HEK293T (cell line): ENCODE data around the gene CA7.

Source experiments
- CTCF ChIA-PET: fragments of 350-600 bp; formaldehyde crosslinking; extraction: SDS; loops from one replicate; lab custom pipeline; 2021; ENCODE audit warnings: antibody characterized with exemption, inconsistent platforms; lab: Yijun Ruan, JAX
- POLR2A ChIA-PET: fragments of 350-600 bp; formaldehyde crosslinking; extraction: SDS; loops from one replicate; lab custom pipeline; 2020; ENCODE audit warnings: antibody characterized with exemption, inconsistent platforms; lab: Yijun Ruan, JAX
- DNase-seq: peaks from one replicate; pipeline ENCODE4 v3.0.0; 2012; ENCODE audit warnings: mixed read lengths; ENCODE audit errors: extremely low spot score
- ARNT ChIP-seq: fragments of 450-650 bp; IDR thresholded peaks from 2 replicates; pipeline ENCODE4 v1.6.1; 2017; ENCODE audit warnings: mild to moderate bottlenecking
- BHLHE40 ChIP-seq: fragments of 450-650 bp; IDR thresholded peaks from 2 replicates; pipeline ENCODE4 v1.6.1; 2016; ENCODE audit warnings: mild to moderate bottlenecking, moderate library complexity, borderline replicate concordance
- CTBP1 ChIP-seq: fragments of 450-650 bp; IDR thresholded peaks from 2 replicates; pipeline ENCODE4 v1.6.1; 2016; ENCODE audit warnings: borderline replicate concordance
- ELF4 ChIP-seq: fragments of 450-650 bp; IDR thresholded peaks from 2 replicates; pipeline ENCODE4 v1.6.1; 2017; ENCODE audit warnings: antibody characterized with exemption
- FOXA1 ChIP-seq: fragments of 450-650 bp; IDR thresholded peaks from 2 replicates; pipeline ENCODE4 v1.6.1; 2016; ENCODE audit warnings: mild to moderate bottlenecking
- FOXK2 ChIP-seq: fragments of 450-650 bp; IDR thresholded peaks from 2 replicates; pipeline ENCODE4 v1.6.1; 2016; ENCODE audit warnings: mild to moderate bottlenecking
- FOXM1 ChIP-seq: fragments of 450-650 bp; IDR thresholded peaks from 2 replicates; pipeline ENCODE4 v1.6.1; 2017; ENCODE audit warnings: mild to moderate bottlenecking, borderline replicate concordance
- HDGF ChIP-seq: fragments of 450-650 bp; IDR thresholded peaks from 2 replicates; pipeline ENCODE4 v1.6.1; 2017; ENCODE audit warnings: antibody characterized with exemption, borderline replicate concordance
- L3MBTL2 ChIP-seq: fragments of 450-650 bp; conservative IDR thresholded peaks from 2 replicates; pipeline ENCODE4 v1.6.1; 2016; ENCODE audit warnings: mild to moderate bottlenecking
- LEF1 ChIP-seq: fragments of 450-650 bp; IDR thresholded peaks from 2 replicates; pipeline ENCODE4 v1.6.1; 2017; ENCODE audit warnings: mild to moderate bottlenecking, borderline replicate concordance
- NFRKB ChIP-seq: fragments of 450-650 bp; IDR thresholded peaks from 2 replicates; pipeline ENCODE4 v1.6.1; 2016; ENCODE audit warnings: mild to moderate bottlenecking, moderate library complexity
- PKNOX1 ChIP-seq: fragments of 450-650 bp; IDR thresholded peaks from 2 replicates; pipeline ENCODE4 v1.6.1; 2016
- SP1 ChIP-seq: fragments of 450-650 bp; IDR thresholded peaks from 2 replicates; pipeline ENCODE4 v1.6.1; 2017
- SUZ12 ChIP-seq: fragments of 450-650 bp; IDR thresholded peaks from 2 replicates; pipeline ENCODE4 v1.6.1; 2016; ENCODE audit warnings: mild to moderate bottlenecking
- TARDBP ChIP-seq: fragments of 450-650 bp; IDR thresholded peaks from 2 replicates; pipeline ENCODE4 v1.6.1; 2016
- ZNF384 ChIP-seq: fragments of 450-650 bp; IDR thresholded peaks from 2 replicates; pipeline ENCODE4 v1.6.1; 2016

Gene CA7

GRCh38 chr16:66843191-66843590 is 1.0 kb upstream of the CA7 start:
- ChIA-PET CTCF (interaction anchor here (1.0 to 2.2 kb wide), 2 partner anchors 13 kb away, joined by 7 to 13 read pairs; partner anchors contain the start of gene NAE1), POLR2A (interaction anchor here (2.2 kb wide), 1 partner anchor 13 kb away, joined by 10 read pairs; the partner anchor contains the start of gene NAE1)
- no peak for TF ChIP-seq FOXM1
- no peak for TF ChIP-seq LEF1
- DNase-seq = no peak

GRCh38 chr16:66844009-66844341 is 239 bp upstream of the CA7 start:
- TF ChIP-seq SP1 = no peak
- no peak for TF ChIP-seq NFRKB
- TF ChIP-seq TARDBP = no peak
- no peak for TF ChIP-seq ARNT
- no peak for TF ChIP-seq BHLHE40
- TF ChIP-seq ZNF384 = no peak
- TF ChIP-seq ELF4 = no peak
- POLR2A ChIA-PET = interaction anchor here (0.7 kb wide), 1 partner anchor 13 kb away, joined by 3 read pairs; the partner anchor contains the start of gene NAE1
- CTCF ChIA-PET = interaction anchor here (1.0 kb wide), 1 partner anchor 13 kb away, joined by 7 read pairs; the partner anchor contains the start of gene NAE1
- no peak for DNase-seq

GRCh38 chr16:66845080-66845410 is 831 bp downstream of the CA7 start:
- TF ChIP-seq FOXA1 (no peak), SP1 (no peak), FOXM1 (no peak), HDGF (no peak)
- ChIA-PET POLR2A (no interaction called here), CTCF (interaction anchor here (1.9 kb wide), 1 partner anchor 14 kb away, joined by 7 read pairs; the partner anchor contains the start of gene NAE1)
- no peak for DNase-seq

GRCh38 chr16:66845791-66846221 is 1.6 kb downstream of the CA7 start:
- TF ChIP-seq BHLHE40 (no peak), SUZ12 (no peak), ZNF384 (no peak), FOXM1 (no peak), ELF4 (no peak), NFRKB (no peak), SP1 (no peak), HDGF (no peak)
- POLR2A ChIA-PET = no interaction called here
- CTCF ChIA-PET = interaction anchor here (1.9 kb wide), 1 partner anchor 15 kb away, joined by 7 read pairs; the partner anchor contains the start of gene NAE1
- no peak for DNase-seq

GRCh38 chr16:66846266-66846665 is 2.1 kb downstream of the CA7 start:
- ChIA-PET POLR2A (no interaction called here), CTCF (interaction anchor here (1.9 kb wide), 1 partner anchor 15 kb away, joined by 7 read pairs; the partner anchor contains the start of gene NAE1)
- TF ChIP-seq CTBP1 (no peak), HDGF (no peak), PKNOX1 (no peak), LEF1 (no peak), FOXK2 (no peak), FOXM1 (no peak), TARDBP (no peak)
- DNase-seq = no peak

- ChIA-PET CTCF (no interaction called here), POLR2A (no interaction called here)
- no peak for TF ChIP-seq BHLHE40
- TF ChIP-seq LEF1 = no peak
- TF ChIP-seq HDGF = no peak
- TF ChIP-seq ZNF384 = no peak
- no peak for TF ChIP-seq ARNT
- TF ChIP-seq ELF4 = no peak
- TF ChIP-seq CTBP1 = no peak
- no peak for TF ChIP-seq FOXK2
- no peak for TF ChIP-seq L3MBTL2
- TF ChIP-seq TARDBP = no peak
- no peak for TF ChIP-seq NFRKB
- no peak for TF ChIP-seq PKNOX1
- no peak for TF ChIP-seq FOXA1
- TF ChIP-seq SP1 = no peak
- no peak for TF ChIP-seq SUZ12
- DNase-seq = no peak
Measured at GRCh38 chr16:66846831-66847230, 2.6 kb downstream of the CA7 start.

GRCh38 chr16:66847533-66848067 is 3.4 kb downstream of the CA7 start:
- DNase-seq = no peak
- ChIA-PET POLR2A (interaction anchor here (0.9 kb wide), 1 partner anchor 25 kb away, joined by 3 read pairs; no protein-coding TSS in a partner anchor), CTCF (no interaction called here)
- TF ChIP-seq FOXM1 = no peak

- CTCF ChIA-PET = no interaction called here
- TF ChIP-seq FOXM1 = no peak
- TF ChIP-seq ARNT = no peak
- TF ChIP-seq LEF1 = no peak
- TF ChIP-seq NFRKB = no peak
- no peak for TF ChIP-seq PKNOX1
- DNase-seq = no peak
- POLR2A ChIA-PET = interaction anchor here (0.9 to 1.2 kb wide), 2 partner anchors 18 to 24 kb away, joined by 3 read pairs; partner anchors contain the start of gene NAE1
Measured at GRCh38 chr16:66848172-66848571, 4.0 kb downstream of the CA7 start.
